Choroid plexus epithelial cell (primary cell): ENCODE measurements around the gene TMEM143.

Experiments
- DNase-seq: peaks from one replicate; pipeline ENCODE4 v3.0.0-alpha.2; 2010; ENCODE audit warnings: low read depth
- H3K4me3 ChIP-seq: 2 replicates; pipeline ENCODE4 v1.5.1; 2011; ENCODE audit warnings: low read depth, mild to moderate bottlenecking, control low read depth, low read length, moderate library complexity
- TF ChIP-seq, protein P1 (sequence below): conservative IDR thresholded peaks from 2 replicates; pipeline ENCODE4 v1.5.1; 2011; ENCODE audit warnings: low read depth, mild to moderate bottlenecking, control low read depth, inconsistent platforms, low read length, moderate library complexity

TMEM143 gene

DNA sequence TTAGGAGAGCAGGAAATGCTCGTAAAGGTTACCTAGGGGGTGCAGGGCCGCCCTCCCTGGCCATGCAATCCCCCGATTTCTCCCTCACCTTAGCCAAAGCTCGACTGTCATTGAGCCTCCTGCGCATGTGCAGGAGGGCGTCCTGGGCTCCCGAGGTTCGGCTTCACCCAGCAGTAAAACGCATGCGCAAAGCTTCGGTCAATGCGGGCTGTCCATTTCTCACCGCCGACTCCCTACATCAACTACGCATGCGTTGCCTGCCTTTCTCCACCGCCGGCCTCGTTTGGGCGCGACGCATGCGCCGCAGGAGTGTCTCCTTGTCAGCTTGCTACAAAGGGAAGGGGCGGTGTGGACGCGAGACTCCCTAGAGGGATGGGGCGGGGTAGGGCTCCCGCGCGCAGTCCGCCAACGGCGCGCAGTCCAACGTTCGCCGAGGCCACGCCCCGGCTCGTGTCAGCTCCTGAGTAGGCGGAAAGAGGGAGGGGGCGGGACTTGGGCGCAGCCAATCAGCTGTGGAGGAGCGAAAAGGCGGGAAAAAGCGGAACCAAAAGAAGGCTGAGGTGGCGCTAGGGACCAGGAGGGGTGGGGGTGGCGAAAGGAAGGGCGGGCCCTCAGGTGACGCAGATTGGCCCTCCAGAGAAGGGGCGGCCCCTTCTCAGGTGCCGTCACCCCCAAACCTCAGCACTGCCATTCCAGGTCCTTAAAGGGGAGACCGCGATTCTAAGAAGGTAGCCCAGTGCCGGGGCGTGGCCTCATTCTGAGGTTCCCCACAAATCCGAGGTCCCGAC, at the start of gene TMEM143, which contains the start of gene SYNGR4:
Gene TMEM143 (minus strand): TSS at position 131 of the 788 bp plus-strand sequence. CDS start 20 bp downstream, at position 111.
Gene SYNGR4 (plus strand): TSS at position 558 of the 788 bp plus-strand sequence. CDS start 1,476 bp downstream, outside the sequence.
- peak; percentile 100 for DNase-seq
- TF ChIP-seq, protein P1, sequence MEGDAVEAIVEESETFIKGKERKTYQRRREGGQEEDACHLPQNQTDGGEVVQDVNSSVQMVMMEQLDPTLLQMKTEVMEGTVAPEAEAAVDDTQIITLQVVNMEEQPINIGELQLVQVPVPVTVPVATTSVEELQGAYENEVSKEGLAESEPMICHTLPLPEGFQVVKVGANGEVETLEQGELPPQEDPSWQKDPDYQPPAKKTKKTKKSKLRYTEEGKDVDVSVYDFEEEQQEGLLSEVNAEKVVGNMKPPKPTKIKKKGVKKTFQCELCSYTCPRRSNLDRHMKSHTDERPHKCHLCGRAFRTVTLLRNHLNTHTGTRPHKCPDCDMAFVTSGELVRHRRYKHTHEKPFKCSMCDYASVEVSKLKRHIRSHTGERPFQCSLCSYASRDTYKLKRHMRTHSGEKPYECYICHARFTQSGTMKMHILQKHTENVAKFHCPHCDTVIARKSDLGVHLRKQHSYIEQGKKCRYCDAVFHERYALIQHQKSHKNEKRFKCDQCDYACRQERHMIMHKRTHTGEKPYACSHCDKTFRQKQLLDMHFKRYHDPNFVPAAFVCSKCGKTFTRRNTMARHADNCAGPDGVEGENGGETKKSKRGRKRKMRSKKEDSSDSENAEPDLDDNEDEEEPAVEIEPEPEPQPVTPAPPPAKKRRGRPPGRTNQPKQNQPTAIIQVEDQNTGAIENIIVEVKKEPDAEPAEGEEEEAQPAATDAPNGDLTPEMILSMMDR: no peak
- H3K4me3 ChIP-seq: peak within 1 kb of the TSS; percentile 66

DNA sequence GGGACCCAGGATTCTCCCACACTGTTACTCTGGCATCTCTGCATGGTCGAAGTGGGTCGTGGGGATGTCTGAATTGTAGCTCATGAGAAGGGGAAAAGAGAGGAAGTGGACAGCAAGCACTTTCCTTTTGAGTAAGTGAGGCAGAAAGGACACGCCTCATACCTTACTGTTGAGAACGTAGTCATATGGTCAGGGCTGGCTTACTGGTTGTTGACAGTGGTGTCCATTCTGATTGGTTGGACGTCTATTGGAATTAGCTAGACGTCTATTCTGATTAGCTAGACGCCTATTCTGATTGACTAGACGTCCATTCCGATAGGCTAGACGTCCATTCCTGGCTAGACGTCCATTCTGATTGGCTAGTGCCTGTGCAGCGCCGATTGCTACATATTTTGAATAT, 42.1 kb upstream of the TMEM143 start:
- TF ChIP-seq, protein P1: no peak
- no peak for DNase-seq
- no peak overlapping the region for H3K4me3 ChIP-seq

DNA sequence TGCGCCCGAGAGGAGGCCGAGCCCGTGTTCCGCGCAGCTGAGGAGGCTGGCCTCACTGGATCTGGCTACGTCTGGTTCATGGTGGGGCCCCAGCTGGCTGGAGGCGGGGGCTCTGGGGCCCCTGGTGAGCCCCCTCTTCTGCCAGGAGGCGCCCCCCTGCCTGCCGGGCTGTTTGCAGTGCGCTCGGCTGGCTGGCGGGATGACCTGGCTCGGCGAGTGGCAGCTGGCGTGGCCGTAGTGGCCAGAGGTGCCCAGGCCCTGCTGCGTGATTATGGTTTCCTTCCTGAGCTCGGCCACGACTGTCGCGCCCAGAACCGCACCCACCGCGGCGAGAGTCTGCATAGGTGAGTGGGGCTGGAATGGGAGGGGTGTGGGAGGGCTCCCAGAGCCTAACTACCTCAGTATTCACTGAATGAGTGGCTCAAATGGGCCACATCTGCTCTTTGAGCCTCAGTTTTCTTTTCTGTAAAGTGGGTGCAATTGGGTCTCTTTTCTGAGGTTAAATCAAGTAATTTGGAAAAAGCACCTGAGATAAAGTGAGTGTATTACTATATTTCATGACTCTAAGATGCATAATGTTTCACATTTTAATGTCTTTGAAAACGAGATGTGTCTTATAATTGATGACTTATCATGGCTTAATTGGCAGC, 41.4 kb upstream of the TMEM143 start:
- H3K4me3 ChIP-seq: no peak overlapping the region
- TF ChIP-seq, protein P1: no peak
- DNase-seq: no peak

DNA sequence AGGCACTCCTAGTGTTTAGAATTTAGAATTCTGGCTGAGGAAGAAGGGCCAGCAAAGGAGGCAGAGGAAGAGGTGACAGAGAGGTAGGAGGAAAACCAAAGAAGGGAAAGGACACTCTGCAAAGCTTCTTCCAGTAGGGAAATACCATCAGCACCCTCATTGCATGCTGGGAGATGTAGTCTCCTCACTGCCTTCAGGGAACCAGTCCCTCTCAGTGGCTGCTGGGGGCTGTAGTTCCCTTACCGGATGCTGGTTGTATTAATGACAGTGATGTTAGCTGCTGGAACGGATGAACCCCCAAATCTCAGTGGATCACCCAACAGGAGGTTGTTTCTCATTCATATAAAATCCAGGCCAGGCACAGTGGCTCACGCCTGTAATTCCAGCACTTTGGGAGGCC, 39.9 kb upstream of the TMEM143 start:
- TF ChIP-seq, protein P1: no peak
- no peak overlapping the region for H3K4me3 ChIP-seq
- peak; percentile 85 for DNase-seq

DNA sequence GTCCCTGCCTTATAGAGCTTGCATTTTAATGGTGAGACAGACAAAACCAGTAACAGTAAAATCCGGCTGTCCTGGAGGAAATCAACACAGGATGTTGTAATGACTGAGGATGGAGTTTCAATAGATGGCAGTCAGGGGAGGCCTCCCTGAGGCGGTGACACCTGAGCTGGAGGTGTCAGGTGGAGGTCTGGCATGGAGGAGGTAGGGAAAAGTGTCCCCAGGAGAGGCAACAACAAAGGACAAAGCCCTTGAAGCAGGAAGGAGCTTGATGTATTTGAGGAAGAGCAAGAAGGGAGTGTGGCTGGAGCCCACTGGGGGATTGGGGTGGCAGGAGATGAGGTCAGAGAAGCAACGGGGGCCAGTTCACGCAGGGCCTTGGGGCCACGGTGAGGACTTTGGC, 37.5 kb upstream of the TMEM143 start:
- no peak overlapping the region for H3K4me3 ChIP-seq
- no peak for DNase-seq
- TF ChIP-seq, protein P1: no peak

DNA sequence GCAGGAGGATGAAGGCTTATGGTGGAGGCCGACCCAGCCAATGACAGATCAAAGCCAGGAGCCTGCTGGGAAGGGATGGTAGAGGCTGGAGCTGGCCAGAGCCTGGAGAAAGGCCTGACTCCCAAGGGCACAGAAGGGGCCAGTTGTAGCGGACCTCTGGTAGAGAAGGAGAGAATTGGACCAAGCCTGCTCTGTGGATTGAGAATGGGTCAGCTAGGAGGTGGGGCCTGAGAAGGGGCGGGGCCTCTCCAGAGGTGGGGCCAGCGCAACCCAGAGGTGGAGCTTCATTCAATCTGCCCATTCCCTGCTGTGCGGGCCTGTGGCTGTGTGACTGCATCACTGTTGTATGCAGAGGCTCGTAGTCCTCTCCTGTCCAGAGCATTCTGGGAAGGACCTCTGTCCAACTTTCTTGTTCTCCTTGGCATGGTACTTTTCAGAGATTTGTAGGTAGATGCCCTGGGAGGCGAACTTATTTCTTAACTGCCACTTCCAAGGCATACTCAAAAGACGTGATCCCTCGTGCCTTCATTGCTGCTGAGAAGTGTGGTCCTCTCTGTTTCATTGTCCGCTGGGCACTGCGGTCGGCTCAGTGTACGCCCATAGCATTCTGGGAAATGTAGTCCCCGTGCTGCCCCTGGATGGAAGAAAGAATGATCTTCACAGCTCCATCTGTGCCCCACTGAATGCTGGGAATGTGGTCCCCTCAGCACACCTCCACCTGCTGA, 36.4 kb upstream of the TMEM143 start:
- TF ChIP-seq, protein P1: no peak
- peak overlapping the region; percentile 11 for H3K4me3 ChIP-seq
- DNase-seq: peak; percentile 91
